ENCODE data around the gene RGS9. TPM values are rescaled to one million over a fixed set of nuclear protein-coding genes. Genes with fewer than 3 reads are reported as not detected.
"Not testable (repeated sequence)": the region's sequence is repeated elsewhere in the genome, so short reads cannot be mapped to it uniquely, and the experiment has no call there.

The RGS9 gene
- total and polyA plus RNA-seq, 8 donors = 1.2 to 13.9 (median 3.4) TPM

- no peak for ATAC-seq
- TF ChIP-seq CTCF (IDR thresholded peaks at IDR 0.05) = no peak
- no peaks in the 10 kb centered on the region for H3K36me3 ChIP-seq
- no peak overlapping the region for H3K27ac ChIP-seq
- no peaks in the 10 kb centered on the region for H3K9me3 ChIP-seq
- no peaks in the 10 kb centered on the region for H3K27me3 ChIP-seq
- intact Hi-C loops (cut with DNase I) = no loop called here
- DNase-seq = no peak
- WGBS, 2 donors = 84 to 90% methylated on average over 1 of the region's 1 CpG
- H3K4me1 ChIP-seq = peaks cover 0 to 5% (median 4%) of the 10 kb centered on the region in 3 donors
- no peak overlapping the region for H3K4me3 ChIP-seq
- FAIRE-seq = no peak
Observed at GRCh38 chr17:65095465-65095864, 41.7 kb upstream of the RGS9 start.

- H3K27ac ChIP-seq; intact Hi-C loops (cut with DNase I); H3K27me3 ChIP-seq; H3K9me3 ChIP-seq; H3K36me3 ChIP-seq; DNase-seq; H3K4me3 ChIP-seq; FAIRE-seq; H3K4me1 ChIP-seq; ATAC-seq: not testable (repeated sequence)
- WGBS, 2 donors = 94 to 96% methylated on average over 2 of the region's 2 CpGs
Observed at GRCh38 chr17:65096382-65096781, 40.8 kb upstream of the RGS9 start.

DNA sequence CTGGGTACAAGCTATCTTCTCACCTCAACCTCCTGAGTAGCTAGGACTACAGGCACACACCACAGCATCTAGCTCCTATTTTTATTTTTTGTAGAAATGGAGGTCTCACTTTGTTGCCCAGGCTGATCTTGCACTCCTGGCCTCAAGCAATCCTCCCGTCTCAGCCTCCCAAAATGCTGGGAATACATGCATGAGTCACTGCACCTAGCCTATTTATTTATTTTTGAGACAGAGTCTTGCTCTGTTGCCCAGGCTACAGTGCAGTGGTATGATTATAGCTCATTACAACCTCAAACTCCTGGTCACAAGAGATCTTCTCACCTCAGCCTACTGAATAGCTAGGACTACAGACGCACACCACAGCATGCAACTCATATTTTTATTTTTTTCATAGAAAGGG is 40.1 kb upstream of the RGS9 start:
- WGBS, 2 donors = 91 to 94% methylated on average over 2 of the region's 2 CpGs
- no peak for FAIRE-seq
- no peaks in the 10 kb centered on the region for H3K9me3 ChIP-seq

GRCh38 chr17:65099475-65099874 is 37.7 kb upstream of the RGS9 start:
- ATAC-seq (no peak), FAIRE-seq (no peak), DNase-seq (no peak)
- Histone ChIP-seq H3K4me1 (peaks cover 0 to 5% (median 4%) of the 10 kb centered on the region in 3 donors), H3K9me3 (no peaks in the 10 kb centered on the region), H3K36me3 (no peaks in the 10 kb centered on the region), H3K4me3 (no peak overlapping the region), H3K27ac (peak overlapping the region in 1 of 4 donors; percentile 68), H3K27me3 (no peaks in the 10 kb centered on the region)
- TF ChIP-seq CTCF (IDR thresholded peaks at IDR 0.05) = no peak
- intact Hi-C loops (cut with DNase I) = no loop called here

More for the DNA sequence above, 40.1 kb upstream of the RGS9 start:
- TF ChIP-seq CTCF (IDR thresholded peaks at IDR 0.05) = no peak
- ATAC-seq = no peak
- H3K4me3 ChIP-seq = no peak overlapping the region
- DNase-seq = no peak
- H3K27ac ChIP-seq = no peak overlapping the region
- no peaks in the 10 kb centered on the region for H3K36me3 ChIP-seq
- H3K4me1 ChIP-seq = peaks cover 0 to 5% (median 4%) of the 10 kb centered on the region in 3 donors
- H3K27me3 ChIP-seq = no peaks in the 10 kb centered on the region
- intact Hi-C loops (cut with DNase I) = no loop called here

DNA sequence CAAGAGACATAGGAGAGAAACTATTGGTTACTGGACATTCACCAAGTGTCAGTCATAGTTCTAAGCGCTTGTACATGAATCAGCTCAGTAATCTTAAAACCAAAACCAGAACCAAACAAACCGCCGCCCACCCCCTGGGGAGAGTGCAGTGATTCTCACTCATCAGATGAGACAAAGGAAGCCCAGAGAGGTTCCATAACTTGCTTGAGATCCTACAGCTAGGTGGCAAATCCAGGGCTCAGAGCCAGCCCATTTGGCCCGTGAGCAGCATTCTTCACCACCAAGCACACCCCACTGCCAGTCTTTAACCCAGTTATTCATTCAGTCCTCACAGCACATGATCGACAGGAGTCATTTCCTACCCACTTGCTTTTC is 37.2 kb upstream of the RGS9 start:
- Histone ChIP-seq H3K4me1 (peaks cover 0 to 5% (median 4%) of the 10 kb centered on the region in 3 donors), H3K9me3 (no peaks in the 10 kb centered on the region), H3K27me3 (no peaks in the 10 kb centered on the region), H3K4me3 (peak overlapping the region in 3 of 4 donors; percentile 27 to 56 (median 46)), H3K36me3 (no peaks in the 10 kb centered on the region), H3K27ac (peak overlapping the region; percentile 4 to 74 (median 55))
- peak; percentile 13 to 51 (median 37) for ATAC-seq
- TF ChIP-seq CTCF (IDR thresholded peaks at IDR 0.05) = no peak
- intact Hi-C loops (cut with DNase I) = no loop called here
- no peak for FAIRE-seq
- 32 to 46% methylated on average over 5 of the region's 5 CpGs for WGBS, 2 donors
- DNase-seq = peak in 4 of 6 donors; percentile 19 to 42 (median 34)

Measured in pancreas (tissue), 10 donors.